ENCODE results near the gene RORB.

- TF ChIP-seq POLR2AphosphoS5 (IDR thresholded peaks at IDR 0.05; ENCODE audit: borderline replicate concordance, low read depth, low read length): no peak
- TF ChIP-seq EZH2 (IDR thresholded peaks at IDR 0.05): no peak
Observed at GRCh38 chr9:74458832-74459231, 38.3 kb upstream of the RORB start.

All from SK-N-MC (cell line).